GM19463 (cell line): Measurements from ENCODE around the gene BIRC6.
A peak's percentile ranks its signal among the peaks of the same experiment; 100 is the strongest.
"Not testable (repeated sequence)": the region's sequence is repeated elsewhere in the genome, so short reads cannot be mapped to it uniquely, and the experiment has no call there.

Experiments
- ATAC-seq: cut with Tn5 transposase; IDR thresholded peaks from one replicate; pipeline ENCODE4 v1.9.1; 2021; ENCODE audit warnings: mild to moderate bottlenecking, moderate library complexity; ENCODE audit not compliant: unreplicated experiment

The BIRC6 gene, protein sequence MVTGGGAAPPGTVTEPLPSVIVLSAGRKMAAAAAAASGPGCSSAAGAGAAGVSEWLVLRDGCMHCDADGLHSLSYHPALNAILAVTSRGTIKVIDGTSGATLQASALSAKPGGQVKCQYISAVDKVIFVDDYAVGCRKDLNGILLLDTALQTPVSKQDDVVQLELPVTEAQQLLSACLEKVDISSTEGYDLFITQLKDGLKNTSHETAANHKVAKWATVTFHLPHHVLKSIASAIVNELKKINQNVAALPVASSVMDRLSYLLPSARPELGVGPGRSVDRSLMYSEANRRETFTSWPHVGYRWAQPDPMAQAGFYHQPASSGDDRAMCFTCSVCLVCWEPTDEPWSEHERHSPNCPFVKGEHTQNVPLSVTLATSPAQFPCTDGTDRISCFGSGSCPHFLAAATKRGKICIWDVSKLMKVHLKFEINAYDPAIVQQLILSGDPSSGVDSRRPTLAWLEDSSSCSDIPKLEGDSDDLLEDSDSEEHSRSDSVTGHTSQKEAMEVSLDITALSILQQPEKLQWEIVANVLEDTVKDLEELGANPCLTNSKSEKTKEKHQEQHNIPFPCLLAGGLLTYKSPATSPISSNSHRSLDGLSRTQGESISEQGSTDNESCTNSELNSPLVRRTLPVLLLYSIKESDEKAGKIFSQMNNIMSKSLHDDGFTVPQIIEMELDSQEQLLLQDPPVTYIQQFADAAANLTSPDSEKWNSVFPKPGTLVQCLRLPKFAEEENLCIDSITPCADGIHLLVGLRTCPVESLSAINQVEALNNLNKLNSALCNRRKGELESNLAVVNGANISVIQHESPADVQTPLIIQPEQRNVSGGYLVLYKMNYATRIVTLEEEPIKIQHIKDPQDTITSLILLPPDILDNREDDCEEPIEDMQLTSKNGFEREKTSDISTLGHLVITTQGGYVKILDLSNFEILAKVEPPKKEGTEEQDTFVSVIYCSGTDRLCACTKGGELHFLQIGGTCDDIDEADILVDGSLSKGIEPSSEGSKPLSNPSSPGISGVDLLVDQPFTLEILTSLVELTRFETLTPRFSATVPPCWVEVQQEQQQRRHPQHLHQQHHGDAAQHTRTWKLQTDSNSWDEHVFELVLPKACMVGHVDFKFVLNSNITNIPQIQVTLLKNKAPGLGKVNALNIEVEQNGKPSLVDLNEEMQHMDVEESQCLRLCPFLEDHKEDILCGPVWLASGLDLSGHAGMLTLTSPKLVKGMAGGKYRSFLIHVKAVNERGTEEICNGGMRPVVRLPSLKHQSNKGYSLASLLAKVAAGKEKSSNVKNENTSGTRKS (N-terminal part only)

DNA sequence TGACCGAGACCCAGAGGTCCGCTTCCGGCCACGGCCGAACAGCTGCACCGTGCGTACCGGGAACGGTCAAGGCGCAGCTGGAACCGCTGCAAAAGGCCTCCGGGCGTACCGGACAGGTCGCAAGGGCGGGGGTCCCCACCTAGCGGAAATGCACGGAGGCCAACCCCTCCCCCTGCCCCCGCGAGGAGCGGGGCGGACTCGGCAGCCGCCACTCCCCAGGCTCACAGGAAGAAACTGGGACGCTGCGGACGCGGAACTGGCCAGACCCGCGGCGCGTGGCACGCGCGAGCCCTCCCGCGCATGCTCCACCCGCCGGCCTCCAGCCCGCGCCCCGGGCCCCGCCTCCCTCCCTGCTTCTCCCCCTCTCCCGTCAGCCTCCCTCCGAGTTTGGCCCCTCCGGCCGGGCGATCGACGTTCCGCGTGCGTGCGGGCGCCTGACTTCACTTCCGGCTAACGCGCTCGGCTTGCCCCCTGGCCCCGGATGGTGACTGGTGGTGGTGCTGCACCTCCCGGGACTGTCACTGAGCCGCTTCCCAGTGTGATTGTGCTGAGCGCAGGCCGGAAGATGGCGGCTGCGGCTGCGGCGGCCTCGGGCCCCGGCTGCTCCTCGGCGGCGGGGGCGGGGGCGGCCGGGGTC, at the start of gene BIRC6:
BIRC6 (plus strand) TSS at position 343 of the 637 bp plus-strand sequence; CDS start at position 482, 139 bp downstream.
- peak; percentile 82 for ATAC-seq

DNA sequence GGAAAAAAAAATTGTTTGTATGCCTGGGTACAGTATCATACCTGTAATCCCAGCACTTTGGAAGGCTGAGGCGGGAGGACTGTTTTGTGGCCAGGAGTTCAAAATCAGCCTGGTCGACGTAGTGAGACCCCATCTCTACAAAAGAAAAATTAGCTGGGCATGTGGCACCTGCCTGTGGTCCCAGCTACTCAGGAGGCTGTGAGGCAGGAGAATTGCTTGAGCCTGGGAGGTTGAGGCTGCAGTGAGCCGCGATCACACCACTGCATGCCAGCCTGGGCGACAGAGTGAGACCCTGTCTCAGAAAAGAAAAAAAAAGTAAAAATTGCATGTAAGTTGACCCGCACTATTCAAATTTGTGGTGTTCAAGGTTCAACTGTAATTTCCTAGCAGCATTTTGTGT, 46.2 kb upstream of the BIRC6 start:
- no peak for ATAC-seq

DNA sequence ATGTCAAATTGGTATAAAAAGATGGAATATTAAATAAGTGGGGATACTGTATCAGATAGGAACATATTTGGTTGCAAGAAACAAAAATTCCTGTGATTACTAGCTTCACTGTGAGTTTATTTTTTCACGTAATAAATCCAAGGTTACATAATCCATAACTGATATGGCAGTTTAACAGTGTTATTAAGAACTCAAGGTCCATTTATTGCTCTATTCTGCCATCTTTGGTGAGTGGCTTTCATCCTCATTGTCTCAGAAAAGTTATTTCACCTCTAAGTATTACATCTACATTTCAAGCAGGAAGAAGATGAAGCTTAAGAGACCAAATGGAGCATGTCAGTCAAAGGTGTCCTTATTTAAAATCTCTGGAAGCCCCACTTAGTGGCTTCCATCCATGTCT, 41.9 kb upstream of the BIRC6 start:
- ATAC-seq: no peak

DNA sequence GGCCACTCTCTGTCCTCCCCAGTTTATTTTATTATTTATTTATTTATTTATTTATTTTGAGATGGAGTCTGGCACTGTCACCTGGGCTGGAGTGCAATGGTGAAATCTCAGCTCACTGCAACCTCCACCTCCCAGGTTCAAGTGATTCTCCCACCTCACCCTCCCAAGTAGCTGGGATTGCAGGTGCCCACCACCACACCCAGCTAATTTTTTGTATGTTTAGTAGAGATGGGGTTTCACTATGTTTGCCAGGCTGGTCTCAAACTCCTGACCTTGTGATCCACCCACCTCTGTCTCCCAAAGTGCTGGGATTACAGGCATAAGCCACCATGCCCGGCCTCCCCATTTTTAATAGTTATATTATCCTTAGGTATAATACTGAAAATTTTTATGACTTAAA, 28.1 kb upstream of the BIRC6 start:
- ATAC-seq: not testable (repeated sequence)

DNA sequence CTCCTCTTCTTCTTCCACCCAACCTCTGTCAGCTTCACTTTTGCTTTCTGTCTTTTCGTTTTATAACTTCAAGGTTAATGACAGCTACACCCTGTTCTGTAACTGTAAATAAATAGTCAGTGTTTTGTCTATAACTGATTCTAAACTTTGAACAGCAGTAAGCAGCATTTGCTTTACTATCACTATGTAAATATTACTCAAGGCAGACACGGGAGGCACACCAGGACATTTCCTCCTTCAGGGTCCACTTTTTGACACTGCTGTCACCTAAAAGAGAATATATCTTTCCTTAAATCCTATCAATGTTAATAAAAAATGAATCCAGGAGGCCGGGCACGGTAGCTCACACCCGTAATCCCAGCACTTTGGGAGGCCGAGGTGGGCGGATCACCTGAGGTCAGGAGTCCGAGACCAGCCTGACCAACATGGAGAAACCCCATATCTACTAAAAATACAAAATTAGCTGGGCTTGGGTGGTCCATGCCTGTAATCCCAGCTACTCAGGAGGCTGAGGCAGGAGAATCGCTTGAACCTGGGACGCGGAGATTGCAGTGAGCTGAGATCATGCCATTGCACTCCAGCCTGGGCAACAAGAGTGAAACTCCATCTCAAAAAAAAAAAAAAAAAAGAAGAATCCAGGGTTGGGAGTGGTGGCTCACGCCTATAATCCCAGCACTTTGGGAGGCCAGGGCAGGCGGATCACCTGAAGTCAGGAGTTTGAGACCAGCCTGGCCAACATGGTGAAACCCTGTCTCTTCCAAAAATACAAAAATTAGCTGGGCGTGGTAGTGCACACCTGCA, 27.4 kb upstream of the BIRC6 start:
- not testable (repeated sequence) for ATAC-seq

DNA sequence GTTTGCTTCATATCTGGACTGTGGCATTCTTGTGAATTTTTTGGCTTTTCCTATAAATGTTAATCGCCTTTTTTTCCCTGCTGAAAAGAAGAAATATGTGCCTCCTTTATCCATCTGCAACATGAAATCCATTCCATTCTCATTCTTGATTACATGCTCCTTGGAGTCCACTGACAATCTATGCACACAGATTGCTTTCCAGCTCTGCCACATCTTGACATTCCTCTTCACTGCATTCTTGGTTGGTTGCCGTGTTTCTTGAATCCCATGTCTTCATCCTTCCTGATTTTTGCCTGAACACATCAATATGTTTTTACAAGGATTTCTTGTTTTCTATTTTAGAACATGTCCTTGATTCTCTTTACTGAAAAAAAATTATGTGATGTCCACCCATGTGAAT, 26.7 kb upstream of the BIRC6 start:
- ATAC-seq: no peak

DNA sequence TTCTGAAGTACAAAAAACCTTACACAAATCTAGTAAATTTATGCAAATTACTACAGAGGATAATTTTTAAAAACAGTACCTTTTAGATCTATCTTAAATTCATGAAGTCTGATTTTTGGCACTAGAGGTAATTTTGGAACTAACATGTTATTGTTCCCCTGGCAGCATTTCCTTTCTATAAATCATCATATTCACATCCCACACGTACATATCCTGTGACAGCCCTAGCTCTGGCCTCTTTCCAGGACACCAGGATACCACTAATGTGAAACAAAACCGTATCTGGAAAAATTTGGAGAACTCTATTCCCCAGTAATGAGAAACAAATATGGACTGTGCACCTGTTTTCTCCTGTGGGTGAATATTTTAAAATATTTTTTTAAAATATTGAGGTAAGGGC, 14.0 kb upstream of the BIRC6 start:
- ATAC-seq: no peak

DNA sequence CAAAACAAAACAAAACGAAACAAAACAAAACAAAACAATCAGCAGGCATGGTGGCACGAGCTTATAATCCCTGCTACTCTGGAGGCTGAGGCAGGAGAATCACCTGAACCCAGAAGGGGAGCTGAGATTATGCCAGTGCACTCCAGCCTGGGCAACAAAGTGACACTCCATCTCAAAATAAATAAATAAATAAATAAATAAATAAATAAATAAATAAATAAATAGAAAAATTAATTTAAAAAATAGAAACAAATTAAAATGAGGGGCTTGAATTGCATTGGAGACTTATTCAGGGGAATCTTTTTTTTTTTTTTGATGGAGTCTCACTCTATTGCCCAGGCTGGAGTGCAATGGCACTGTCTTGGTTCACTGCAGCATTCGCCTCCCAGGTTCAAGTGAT, 6.0 kb upstream of the BIRC6 start:
- not testable (repeated sequence) for ATAC-seq

DNA sequence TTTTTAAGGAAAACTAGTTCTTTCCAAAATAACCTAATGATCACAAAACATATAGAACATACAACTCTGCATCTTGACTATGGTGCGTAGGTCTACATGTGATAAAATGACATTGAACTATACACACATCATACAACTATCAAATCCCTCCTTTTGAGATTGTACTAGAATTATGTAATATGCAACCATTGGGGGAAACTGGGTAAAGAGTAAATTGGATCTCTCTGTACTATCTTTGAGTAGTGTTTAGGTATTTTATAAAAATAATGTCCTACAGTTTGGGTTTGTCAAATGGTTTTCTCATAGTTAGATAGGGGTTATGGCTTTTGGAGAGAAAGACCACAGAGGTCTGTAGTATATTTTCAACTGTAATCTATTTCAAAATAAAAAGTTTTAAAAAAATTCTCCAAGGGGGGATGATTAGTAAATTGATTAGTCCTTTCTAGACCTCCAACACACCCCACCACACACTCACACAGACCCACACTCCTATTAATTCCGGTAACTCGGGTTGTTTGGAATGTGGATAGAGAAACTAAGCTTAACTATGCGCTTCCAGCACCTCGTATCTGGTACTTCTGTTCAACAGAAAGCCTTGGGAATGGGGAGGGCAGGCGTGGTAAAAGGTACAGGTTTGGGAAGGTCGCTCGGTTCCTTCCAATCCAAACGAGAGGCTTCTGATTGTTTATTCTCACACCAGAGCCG, 695 bp upstream of the BIRC6 start:
- no peak for ATAC-seq

DNA sequence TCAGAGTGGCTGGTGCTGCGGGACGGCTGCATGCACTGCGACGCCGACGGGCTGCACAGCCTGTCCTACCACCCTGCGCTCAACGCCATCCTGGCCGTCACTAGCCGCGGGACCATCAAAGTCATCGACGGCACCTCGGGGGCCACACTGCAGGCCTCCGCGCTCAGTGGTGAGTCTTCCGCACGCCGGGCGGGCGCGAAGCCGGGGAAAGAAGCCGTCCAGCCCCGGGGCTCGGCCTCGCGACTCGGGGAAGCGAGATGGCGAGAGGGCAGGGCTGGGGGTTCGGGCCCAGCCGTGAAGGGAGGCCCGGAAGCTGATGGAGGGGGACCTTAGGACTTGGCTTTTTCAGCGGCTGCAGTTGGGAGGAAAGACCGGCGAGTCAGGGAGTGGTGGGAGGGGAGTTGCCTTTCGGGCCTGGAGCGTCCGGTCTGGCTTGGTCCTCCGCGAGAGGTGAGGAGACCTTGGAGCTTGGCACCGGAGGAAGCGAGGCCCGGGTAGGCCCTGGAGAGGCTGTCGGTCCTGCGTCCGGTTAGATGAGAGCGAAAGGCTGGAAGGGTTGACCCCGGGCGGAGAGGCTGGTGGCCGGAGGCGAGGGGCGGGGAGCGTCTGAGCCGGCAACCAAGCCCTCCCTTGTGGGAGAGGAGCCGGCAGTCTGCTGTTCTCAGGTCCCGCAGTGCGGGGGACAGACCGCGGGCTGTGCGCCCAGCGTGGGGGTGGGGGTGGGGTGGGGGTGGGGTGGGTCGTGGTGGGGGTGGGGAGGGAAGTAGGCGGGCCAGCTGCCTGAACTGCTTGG, 691 bp downstream of the BIRC6 start:
- ATAC-seq: peak; percentile 4

DNA sequence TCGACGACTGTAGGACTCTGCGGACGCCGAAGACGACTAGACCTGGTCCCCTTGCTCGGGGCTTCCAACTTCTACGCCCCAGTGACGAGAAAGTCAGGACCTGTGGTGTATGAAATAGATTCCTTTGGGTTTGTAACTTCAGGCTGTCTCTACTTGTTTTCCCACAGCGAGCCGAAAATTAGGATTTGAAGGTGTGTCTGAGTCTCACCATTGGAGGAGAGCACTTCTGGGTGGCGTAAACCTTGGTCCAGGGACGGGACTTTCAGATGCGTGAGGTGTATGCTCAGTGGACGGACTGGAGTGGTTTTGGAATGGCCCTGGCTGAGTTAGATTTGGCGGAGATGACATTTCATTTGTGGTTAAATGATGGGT, 1.3 kb downstream of the BIRC6 start:
- no peak for ATAC-seq

DNA sequence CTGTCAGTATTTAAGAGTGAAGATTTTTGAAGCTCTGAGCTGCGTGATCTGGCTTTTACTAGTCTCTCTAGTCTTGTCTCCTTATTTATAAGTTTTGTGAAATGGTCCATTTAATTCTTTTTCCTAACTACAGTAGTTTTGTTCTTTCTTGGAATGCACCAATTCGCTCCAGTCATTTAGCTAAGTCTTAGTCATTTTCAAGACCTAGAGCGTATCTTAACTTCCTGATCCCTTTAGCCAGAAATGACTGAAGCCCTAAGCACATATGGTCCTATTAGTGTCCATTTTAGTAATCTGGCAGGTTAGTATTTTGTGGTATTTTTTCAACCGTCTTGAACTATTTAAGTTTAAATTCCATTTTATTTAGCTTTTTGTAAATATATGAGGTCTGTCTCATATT, 3.6 kb downstream of the BIRC6 start:
- ATAC-seq: no peak

DNA sequence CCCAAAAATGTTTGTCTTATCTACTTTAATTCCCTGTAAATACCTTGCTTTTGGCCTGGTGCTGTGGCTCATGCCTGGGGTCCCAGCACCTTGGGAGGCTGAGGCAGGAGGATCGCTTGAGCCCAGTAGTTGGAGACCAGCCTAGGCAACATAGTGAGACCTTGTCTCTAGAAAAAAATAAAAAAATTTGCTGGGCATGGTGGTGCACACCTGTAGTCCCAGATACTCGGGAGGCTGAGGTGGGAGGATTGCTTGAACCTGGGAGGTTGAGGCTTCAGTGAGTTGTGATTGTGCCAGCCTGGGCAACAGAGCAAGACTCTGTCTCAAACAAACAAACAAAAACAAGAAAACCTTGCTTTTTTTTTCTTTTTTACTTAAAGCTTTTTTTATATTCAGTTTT, 6.2 kb downstream of the BIRC6 start:
- ATAC-seq: not testable (repeated sequence)

DNA sequence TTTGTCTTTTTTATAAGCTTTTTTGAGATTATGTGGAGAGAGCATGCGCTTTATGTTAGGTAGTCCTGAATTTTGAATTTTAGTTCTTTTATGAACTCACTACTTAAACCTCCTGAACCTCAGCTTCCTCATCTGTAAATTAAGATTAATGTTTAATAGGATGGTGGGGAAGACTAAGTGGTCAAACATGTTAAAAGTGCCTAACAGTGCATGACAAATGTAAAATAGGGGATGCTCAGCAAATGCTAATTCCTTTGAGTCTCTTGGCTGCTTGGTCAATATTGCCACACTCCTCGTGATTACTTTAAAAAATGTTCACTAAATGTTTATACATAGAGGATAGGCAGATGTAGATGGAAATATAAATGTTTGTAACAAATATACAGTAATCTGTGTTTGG, 6.8 kb downstream of the BIRC6 start:
- peak; percentile 69 for ATAC-seq

DNA sequence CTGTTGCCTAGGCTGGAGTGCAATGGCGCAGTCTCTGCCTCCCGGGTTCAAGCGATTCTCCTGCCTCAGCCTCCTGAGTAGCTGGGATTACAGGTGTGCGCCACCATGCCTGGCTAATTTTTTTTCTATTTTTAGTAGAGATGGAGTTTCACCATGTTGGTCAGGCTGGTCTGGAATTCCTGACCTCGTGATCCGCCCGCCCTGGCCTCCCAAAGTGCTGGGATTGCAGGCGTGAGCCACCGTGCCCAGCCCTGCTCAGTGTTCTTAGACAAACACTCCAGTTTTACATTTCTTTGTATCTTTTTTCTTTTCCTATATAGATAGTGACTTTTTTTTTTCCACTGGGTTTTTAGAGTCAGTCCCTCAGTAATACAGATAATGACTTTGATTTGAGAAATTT, 7.5 kb downstream of the BIRC6 start:
- ATAC-seq: not testable (repeated sequence)

DNA sequence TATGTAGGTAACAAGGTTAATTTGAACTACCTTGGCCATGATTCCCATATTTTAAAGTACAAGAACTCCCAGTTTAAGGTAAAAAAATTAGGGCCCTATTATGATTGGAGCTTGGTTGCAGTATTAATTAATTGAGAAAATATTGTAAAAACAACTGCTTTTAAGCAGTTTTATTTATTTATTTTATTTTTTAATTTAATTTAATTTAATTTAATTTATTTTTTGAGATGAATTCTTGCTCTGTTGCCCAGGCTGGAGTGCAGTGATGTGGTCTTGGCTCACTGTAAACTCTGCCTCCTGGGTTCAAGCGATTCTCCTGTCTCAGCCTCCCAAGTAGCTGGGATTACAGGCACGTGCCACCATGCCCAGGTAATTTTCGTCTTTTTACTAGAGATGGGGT, 8.9 kb downstream of the BIRC6 start:
- ATAC-seq: not testable (repeated sequence)

DNA sequence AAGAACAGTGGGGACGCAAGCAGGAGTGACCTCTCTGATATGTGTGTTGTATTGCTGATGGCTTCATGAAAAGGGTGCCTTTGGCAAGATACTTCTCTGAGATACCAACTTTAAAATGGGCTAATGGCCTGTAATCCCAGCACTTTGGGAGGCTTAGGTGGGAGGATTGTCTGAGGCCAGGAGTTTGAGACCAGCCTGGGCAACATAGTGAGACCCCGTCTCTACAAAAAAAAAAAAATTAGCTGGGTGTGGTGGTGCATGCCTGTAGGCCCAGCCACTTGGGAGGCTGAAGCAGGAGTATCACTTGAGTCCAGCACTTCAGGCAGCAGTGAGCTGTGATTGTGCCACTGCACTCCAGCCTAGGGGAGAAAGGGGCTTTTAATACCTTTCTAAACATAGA, 9.8 kb downstream of the BIRC6 start:
- ATAC-seq: no peak

DNA sequence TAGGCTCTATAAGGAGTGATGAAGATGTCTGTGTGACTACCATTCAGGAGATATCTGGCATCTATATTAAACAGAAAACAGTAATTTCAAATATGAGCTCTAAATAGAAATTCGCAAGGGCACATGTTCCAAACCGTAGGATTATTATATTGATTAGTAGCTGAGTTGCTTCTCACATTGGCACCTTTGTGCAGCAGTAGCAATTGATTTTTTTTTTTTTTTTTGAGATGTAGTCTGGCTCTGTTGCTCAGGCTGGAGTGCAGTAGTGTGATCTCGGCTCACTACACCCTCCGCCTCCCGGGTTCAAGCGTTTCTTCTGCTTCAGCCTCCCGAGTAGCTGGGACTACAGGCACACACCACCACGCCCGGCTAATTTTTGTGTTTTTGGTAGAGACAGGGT, 12.4 kb downstream of the BIRC6 start:
- no peak for ATAC-seq
